HCT116 (cell line): Measurements from ENCODE around the gene LAMC3. TPM values are rescaled to one million over a fixed set of nuclear protein-coding genes. Genes with fewer than 3 reads are reported as not detected.

ENCODE experiments used
- ATAC-seq: fragments of 200-7000 bp; cut with Tn5 transposase; 2 replicates; pipeline ENCODE4 v1.9.1; 2020; ENCODE audit warnings: mild to moderate bottlenecking, moderate library complexity
- BruUV-seq: library from RNA; stranded (reverse); fragments of 400-500 nt; replicated peaks from 2 replicates; lab custom pipeline; 2021; lab: Mats Ljungman, UMichigan
- CTCF ChIA-PET: fragments of 300-600 bp; sonication (Branson Sonifier 250); formaldehyde crosslinking; loops from one replicate; lab custom pipeline; 2021; ENCODE audit warnings: antibody characterized with exemption; lab: Charles Lee
- POLR2A ChIA-PET: fragments of 300-600, 350-600 bp; sonication (Branson Sonifier 250); formaldehyde crosslinking; loops from one replicate; lab custom pipeline; 2021; ENCODE audit warnings: antibody characterized with exemption; lab: Charles Lee
- RAD21 ChIA-PET, 2 experiments: fragments of 300-600 bp; sonication (Branson Sonifier 250); formaldehyde crosslinking; loops; one replicate each; lab custom pipeline; 2023; ENCODE audit warnings: low total read pairs in 2 of 2; ENCODE audit not compliant: uncharacterized antibody in 2 of 2, unreplicated experiment in 2 of 2, low non-redundant PET in 1 of 2; lab: Charles Lee
- DNase-seq: peaks from one replicate; pipeline ENCODE4 v3.0.0-alpha.2; 2010; ENCODE audit warnings: low read depth, low spot score
- H2AFZ ChIP-seq: fragments of 200-600 bp; shearing (Covaris generic), sonication (generic); 2 replicates; pipeline ENCODE4 v1.6.1; 2017; ENCODE audit warnings: low read depth, mixed run types, mixed read lengths, antibody characterized with exemption, low read length; ENCODE audit not compliant: poor library complexity, severe bottlenecking
- H3K27ac ChIP-seq: 2 replicates; pipeline ENCODE4 v1.5.1; 2012; ENCODE audit warnings: low read depth, low read length
- H3K27me3 ChIP-seq: fragments of 200-600 bp; sonication (generic); 2 replicates; pipeline ENCODE4 v1.6.1; 2016; ENCODE audit warnings: mixed run types, low read length, mixed read lengths; ENCODE audit not compliant: insufficient read depth
- H3K36me3 ChIP-seq, 2 experiments: fragments of 200-500 bp in 1 of 2; fragments of 200-600 bp in 1 of 2; sonication (Bioruptor generic) in 1 of 2; sonication (generic) in 1 of 2; 2 replicates each; pipeline versions ENCODE4 v1.5.1 to v1.6.1; 2014 to 2016; ENCODE audit warnings: low read length in 2 of 2, inconsistent platforms in 1 of 2, mixed read lengths in 1 of 2, mixed run types in 1 of 2; ENCODE audit not compliant: insufficient read depth in 2 of 2, control insufficient read depth in 1 of 2
- H3K4me1 ChIP-seq, 2 experiments: fragments of 200-600 bp in 1 of 2; sonication (generic) in 1 of 2; 2 replicates each; pipeline versions ENCODE4 v1.5.1 to v1.6.1; 2012 to 2017; ENCODE audit warnings: low read length in 2 of 2, inconsistent platforms in 1 of 2, mild to moderate bottlenecking in 1 of 2, mixed read lengths in 1 of 2, mixed run types in 1 of 2, moderate library complexity in 1 of 2; ENCODE audit not compliant: insufficient read depth in 2 of 2, control insufficient read depth in 1 of 2
- H3K4me2 ChIP-seq: fragments of 200-600 bp; sonication (generic); 2 replicates; pipeline ENCODE4 v1.6.1; 2017; ENCODE audit warnings: mixed run types, low read length, mixed read lengths
- H3K4me3 ChIP-seq, 2 experiments: fragments of 200-600 bp in 1 of 2; sonication (generic) in 1 of 2; replicated peaks in 1 of 2; 2 replicates each; pipeline ENCODE4 v1.5.1; 2011 to 2016; ENCODE audit warnings: low read length in 2 of 2, control low read depth in 1 of 2, low read depth in 1 of 2, mild to moderate bottlenecking in 1 of 2, mixed read lengths in 1 of 2, mixed run types in 1 of 2
- H3K79me2 ChIP-seq: fragments of 200-600 bp; sonication (generic); 2 replicates; pipeline ENCODE4 v1.6.1; 2017; ENCODE audit warnings: mild to moderate bottlenecking, mixed run types, low read length, moderate library complexity, mixed read lengths; ENCODE audit not compliant: insufficient read depth
- H3K9ac ChIP-seq: fragments of 200-600 bp; sonication (generic); 2 replicates; pipeline ENCODE4 v1.6.1; 2016; ENCODE audit warnings: low read length, mixed read lengths
- H3K9me2 ChIP-seq: fragments of 200-600 bp; sonication (generic), shearing (Covaris generic); 2 replicates; pipeline ENCODE4 v1.6.1; 2017; ENCODE audit warnings: mixed run types, mild to moderate bottlenecking, moderate library complexity; ENCODE audit not compliant: insufficient read depth
- H3K9me3 ChIP-seq, 2 experiments: fragments of 200-500 bp in 1 of 2; fragments of 200-600 bp in 1 of 2; sonication (Bioruptor generic) in 1 of 2; sonication (generic) in 1 of 2; 2 replicates each; pipeline ENCODE4 v1.6.1; 2014 to 2017; ENCODE audit warnings: low read length in 2 of 2, mixed read lengths in 2 of 2, inconsistent platforms in 1 of 2, low read depth in 1 of 2, mild to moderate bottlenecking in 1 of 2, mixed run types in 1 of 2, moderate library complexity in 1 of 2; ENCODE audit not compliant: control insufficient read depth in 1 of 2, insufficient read depth in 1 of 2
- H4K20me1 ChIP-seq: fragments of 200-600 bp; sonication (generic), shearing (Covaris generic); 2 replicates; pipeline ENCODE4 v1.6.1; 2017; ENCODE audit warnings: mixed run types, mild to moderate bottlenecking, moderate library complexity; ENCODE audit not compliant: insufficient read depth
- ATF3 ChIP-seq: IDR thresholded peaks from 2 replicates; pipeline ENCODE4 v1.6.1; 2012
- CBX3 ChIP-seq: IDR thresholded peaks from 2 replicates; pipeline ENCODE4 v1.6.1; 2012; ENCODE audit warnings: low read depth
- CEBPB ChIP-seq: IDR thresholded peaks from 2 replicates; pipeline ENCODE4 v1.6.1; 2012; ENCODE audit warnings: low read depth
- EGR1 ChIP-seq: IDR thresholded peaks from 2 replicates; pipeline ENCODE4 v1.6.1; 2012; ENCODE audit warnings: low read depth
- ELF1 ChIP-seq: IDR thresholded peaks from 2 replicates; pipeline ENCODE4 v1.6.1; 2012; ENCODE audit warnings: low read depth, borderline replicate concordance
- FOSL1 ChIP-seq: IDR thresholded peaks from 2 replicates; pipeline ENCODE4 v1.6.1; 2012; ENCODE audit warnings: low read depth
- POLR2A ChIP-seq: IDR thresholded peaks from 2 replicates; pipeline ENCODE4 v1.7.0; 2011; ENCODE audit warnings: borderline replicate concordance; ENCODE audit not compliant: insufficient read depth, insufficient read length; ENCODE audit errors: extremely low read depth
- POLR2AphosphoS5 ChIP-seq: IDR thresholded peaks from 2 replicates; pipeline ENCODE4 v1.6.1; 2011; ENCODE audit warnings: mild to moderate bottlenecking, low read depth, low read length, moderate library complexity
- REST ChIP-seq: IDR thresholded peaks from 2 replicates; pipeline ENCODE4 v1.6.1; 2012; ENCODE audit warnings: low read depth
- SIN3A ChIP-seq: IDR thresholded peaks from 2 replicates; pipeline ENCODE4 v1.6.1; 2012; ENCODE audit warnings: low read depth
- SRF ChIP-seq: IDR thresholded peaks from 2 replicates; pipeline ENCODE4 v1.6.1; 2012; ENCODE audit warnings: low read depth
- TCF7L2 ChIP-seq: IDR thresholded peaks from 2 replicates; pipeline ENCODE4 v1.7.0; 2011; ENCODE audit warnings: borderline replicate concordance, inconsistent platforms; ENCODE audit not compliant: insufficient read depth, insufficient read length; ENCODE audit errors: extremely low read depth
- ZBTB33 ChIP-seq: IDR thresholded peaks from 2 replicates; pipeline ENCODE4 v1.6.1; 2011; ENCODE audit warnings: mild to moderate bottlenecking, low read length, moderate library complexity; ENCODE audit not compliant: insufficient replicate concordance; ENCODE audit errors: extremely low read depth
- ZFX ChIP-seq: fragments of 450-650 bp; IDR thresholded peaks from 2 replicates; pipeline ENCODE4 v1.6.1; 2017
- intact Hi-C: fragments of 100-400 bp; cut with micrococcal nuclease; formaldehyde crosslinking; loops from 2 replicates; pipeline ENCODE4 v1.10.0; 2022
- total RNA-seq: library from RNA; stranded (reverse); gene quantifications from one replicate; pipeline ENCODE4 v1.2.1, GENCODE V29; 2021; ENCODE audit not compliant: unreplicated experiment
- TF ChIP-seq, protein P1 (sequence below): IDR thresholded peaks from 2 replicates; pipeline ENCODE4 v1.6.1; 2012

Gene LAMC3
- total RNA-seq, 1 experiment from 2014 or later: 7.7 TPM

- TF ChIP-seq FOSL1 (no peak), POLR2AphosphoS5 (no peak), CBX3 (no peak), ELF1 (no peak)
- Histone ChIP-seq H3K79me2 (no peaks in the 10 kb centered on the region), H3K9ac (no peak overlapping the region), H3K27ac (no peak overlapping the region), H3K27me3 (no peaks in the 10 kb centered on the region), H4K20me1 (no peaks in the 10 kb centered on the region), H2AFZ (no peak overlapping the region), H3K36me3 (peaks cover 3 to 5% of the 10 kb centered on the region in 2 experiments; a peak in 2 of 4 replicates), H3K4me2 (no peak overlapping the region), H3K9me3 (no peaks in the 10 kb centered on the region), H3K4me3 (no peak overlapping the region), H3K4me1 (no peaks in the 10 kb centered on the region), H3K9me2 (no peaks in the 10 kb centered on the region)
- intact Hi-C loops: no loop called here
- BruUV-seq: no TSS peak
- no peak for ATAC-seq
- no peak for DNase-seq
- CTCF ChIA-PET: no interaction called here
- RAD21 ChIA-PET: no interaction called here
- POLR2A ChIA-PET: no interaction called here
Observed at GRCh38 chr9:131117121-131117761, 108.3 kb downstream of the LAMC3 start.

DNA sequence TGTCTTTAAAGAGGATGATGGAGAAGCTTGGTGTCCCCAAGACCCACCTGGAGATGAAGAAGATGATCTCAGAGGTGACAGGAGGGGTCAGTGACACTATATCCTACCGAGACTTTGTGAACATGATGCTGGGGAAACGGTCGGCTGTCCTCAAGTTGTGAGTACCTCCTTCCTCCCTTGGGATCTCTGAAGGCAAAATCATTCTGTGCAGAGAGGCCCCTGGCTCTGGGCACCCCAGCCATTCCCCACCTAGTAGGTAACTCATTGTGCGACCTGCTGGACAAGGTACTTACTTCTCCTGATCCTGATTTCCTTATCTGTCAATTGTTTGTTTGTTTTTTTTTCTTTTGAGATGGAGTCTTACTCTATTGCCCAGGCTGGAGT lies 108.8 kb downstream of the LAMC3 start:
- Histone ChIP-seq H3K27me3 (no peaks in the 10 kb centered on the region), H3K9me3 (no peaks in the 10 kb centered on the region), H4K20me1 (no peaks in the 10 kb centered on the region), H3K4me1 (no peaks in the 10 kb centered on the region), H3K9me2 (no peaks in the 10 kb centered on the region), H3K9ac (no peak overlapping the region), H3K4me2 (no peak overlapping the region), H3K27ac (no peak overlapping the region), H3K79me2 (no peaks in the 10 kb centered on the region), H3K4me3 (no peak overlapping the region), H3K36me3 (peaks cover 3 to 5% of the 10 kb centered on the region in 2 experiments; a peak in 2 of 4 replicates), H2AFZ (no peak overlapping the region)
- no TSS peak for BruUV-seq
- ChIA-PET POLR2A (no interaction called here), CTCF (no interaction called here), RAD21 (no interaction called here)
- DNase-seq (no peak), ATAC-seq (no peak)
- intact Hi-C loops: no loop called here
- TF ChIP-seq POLR2A: no peak
- TF ChIP-seq SRF: no peak
- no peak for TF ChIP-seq CEBPB
- TF ChIP-seq ATF3: no peak
- no peak for TF ChIP-seq ZBTB33
- TF ChIP-seq REST: no peak
- no peak for TF ChIP-seq TCF7L2
- no peak for TF ChIP-seq CBX3
- TF ChIP-seq SIN3A: no peak
- TF ChIP-seq, protein P1, sequence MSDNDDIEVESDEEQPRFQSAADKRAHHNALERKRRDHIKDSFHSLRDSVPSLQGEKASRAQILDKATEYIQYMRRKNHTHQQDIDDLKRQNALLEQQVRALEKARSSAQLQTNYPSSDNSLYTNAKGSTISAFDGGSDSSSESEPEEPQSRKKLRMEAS: no peak
- TF ChIP-seq EGR1: no peak
- no peak for TF ChIP-seq ZFX
- no peak for TF ChIP-seq FOSL1
